ENCODE measurements around the gene ACBD6.

The ACBD6 gene

GRCh38 chr1:180530501-180530900 lies 28.1 kb upstream of the ACBD6 start:
- H2AFZ ChIP-seq (ENCODE audit: low read depth): no peak overlapping the region
- no peak overlapping the region for H3K4me2 ChIP-seq
- H3K79me2 ChIP-seq (ENCODE audit: insufficient read depth, low read depth): no peaks in the 10 kb centered on the region
- TF ChIP-seq CTCF (conservative IDR thresholded peaks at IDR 0.05; ENCODE audit: low read depth, low read length): no peak
- H3K27me3 ChIP-seq (ENCODE audit: insufficient read depth, low read depth): no peaks in the 10 kb centered on the region
- H3K27ac ChIP-seq: no peak overlapping the region
- H3K4me1 ChIP-seq (ENCODE audit: low read depth, poor library complexity, severe bottlenecking): no peaks in the 10 kb centered on the region
- H4K20me1 ChIP-seq (ENCODE audit: insufficient read depth): no peaks in the 10 kb centered on the region
- no peaks in the 10 kb centered on the region for H3K36me3 ChIP-seq (ENCODE audit: insufficient read depth)
- H3K9ac ChIP-seq: no peak overlapping the region
- no peak overlapping the region for H3K4me3 ChIP-seq (IDR thresholded peaks at IDR 0.05; ENCODE audit: insufficient read depth, low read depth, low read length)

- Histone ChIP-seq H3K4me3 (IDR thresholded peaks at IDR 0.05; ENCODE audit: insufficient read depth, low read depth, low read length) (no peak overlapping the region), H2AFZ (ENCODE audit: low read depth) (no peak overlapping the region), H3K36me3 (ENCODE audit: insufficient read depth) (no peaks in the 10 kb centered on the region), H4K20me1 (ENCODE audit: insufficient read depth) (no peaks in the 10 kb centered on the region), H3K4me1 (ENCODE audit: low read depth, poor library complexity, severe bottlenecking) (no peaks in the 10 kb centered on the region), H3K27me3 (ENCODE audit: insufficient read depth, low read depth) (no peaks in the 10 kb centered on the region), H3K27ac (no peak overlapping the region), H3K79me2 (ENCODE audit: insufficient read depth, low read depth) (no peaks in the 10 kb centered on the region), H3K4me2 (no peak overlapping the region), H3K9ac (no peak overlapping the region)
- TF ChIP-seq CTCF (conservative IDR thresholded peaks at IDR 0.05; ENCODE audit: low read depth, low read length): no peak
Measured at GRCh38 chr1:180528868-180529470, 26.6 kb upstream of the ACBD6 start.

GRCh38 chr1:180527101-180527669 lies 24.8 kb upstream of the ACBD6 start:
- H3K27me3 ChIP-seq (ENCODE audit: insufficient read depth, low read depth): no peaks in the 10 kb centered on the region
- H3K27ac ChIP-seq: no peak overlapping the region
- no peak overlapping the region for H2AFZ ChIP-seq (ENCODE audit: low read depth)
- H4K20me1 ChIP-seq (ENCODE audit: insufficient read depth): no peaks in the 10 kb centered on the region
- no peak overlapping the region for H3K4me3 ChIP-seq (IDR thresholded peaks at IDR 0.05; ENCODE audit: insufficient read depth, low read depth, low read length)
- H3K4me2 ChIP-seq: no peak overlapping the region
- no peaks in the 10 kb centered on the region for H3K36me3 ChIP-seq (ENCODE audit: insufficient read depth)
- no peak for TF ChIP-seq CTCF (conservative IDR thresholded peaks at IDR 0.05; ENCODE audit: low read depth, low read length)
- H3K4me1 ChIP-seq (ENCODE audit: low read depth, poor library complexity, severe bottlenecking): no peaks in the 10 kb centered on the region
- no peaks in the 10 kb centered on the region for H3K79me2 ChIP-seq (ENCODE audit: insufficient read depth, low read depth)
- H3K9ac ChIP-seq: no peak overlapping the region

- no peaks in the 10 kb centered on the region for H3K79me2 ChIP-seq (ENCODE audit: insufficient read depth, low read depth)
- no peaks in the 10 kb centered on the region for H3K4me1 ChIP-seq (ENCODE audit: low read depth, poor library complexity, severe bottlenecking)
- no peak overlapping the region for H3K4me3 ChIP-seq (IDR thresholded peaks at IDR 0.05; ENCODE audit: insufficient read depth, low read depth, low read length)
- no peaks in the 10 kb centered on the region for H3K36me3 ChIP-seq (ENCODE audit: insufficient read depth)
- no peak overlapping the region for H3K4me2 ChIP-seq
- no peaks in the 10 kb centered on the region for H3K27me3 ChIP-seq (ENCODE audit: insufficient read depth, low read depth)
- TF ChIP-seq CTCF (conservative IDR thresholded peaks at IDR 0.05; ENCODE audit: low read depth, low read length): no peak
- no peaks in the 10 kb centered on the region for H4K20me1 ChIP-seq (ENCODE audit: insufficient read depth)
- H3K27ac ChIP-seq: no peak overlapping the region
- H3K9ac ChIP-seq: no peak overlapping the region
- no peak overlapping the region for H2AFZ ChIP-seq (ENCODE audit: low read depth)
Measured at GRCh38 chr1:180525715-180526039, 23.3 kb upstream of the ACBD6 start.
